Trophoblast cell (in vitro differentiated cells and primary cell): ENCODE results near the gene TNS1.
"Not testable (repeated sequence)": the region's sequence is repeated elsewhere in the genome, so short reads cannot be mapped to it uniquely, and the experiment has no call there.

ENCODE experiments used
- DNase-seq, 2 donors: peaks; one replicate each; pipeline ENCODE4 v3.0.0-alpha.2; 2016
- H2AFZ ChIP-seq: 2 replicates; pipeline ENCODE4 v1.6.1; 2013; ENCODE audit warnings: low read length, moderate library complexity, mild to moderate bottlenecking; ENCODE audit not compliant: insufficient read depth, poor library complexity
- H2AK5ac ChIP-seq: 2 replicates; pipeline ENCODE4 v1.6.1; 2013; ENCODE audit warnings: mild to moderate bottlenecking, low read length
- H2BK120ac ChIP-seq: 2 replicates; pipeline ENCODE4 v1.6.1; 2013; ENCODE audit warnings: low read length, mild to moderate bottlenecking, moderate library complexity; ENCODE audit not compliant: insufficient read depth, poor library complexity
- H2BK12ac ChIP-seq: 2 replicates; pipeline ENCODE4 v1.6.1; 2013; ENCODE audit warnings: mild to moderate bottlenecking, low read length, moderate library complexity
- H2BK5ac ChIP-seq: 2 replicates; pipeline ENCODE4 v1.6.1; 2013; ENCODE audit warnings: low read length, low read depth, moderate library complexity, mild to moderate bottlenecking; ENCODE audit not compliant: poor library complexity
- H3K14ac ChIP-seq: 2 replicates; pipeline ENCODE4 v1.6.1; 2013; ENCODE audit warnings: mild to moderate bottlenecking, low read length
- H3K18ac ChIP-seq: 2 replicates; pipeline ENCODE4 v1.6.1; 2013; ENCODE audit warnings: mild to moderate bottlenecking, low read length
- H3K23ac ChIP-seq: 2 replicates; pipeline ENCODE4 v1.6.1; 2013; ENCODE audit warnings: low read length
- H3K27ac ChIP-seq: 2 replicates; pipeline ENCODE4 v1.5.1; 2013; ENCODE audit warnings: low read depth, mild to moderate bottlenecking, inconsistent platforms, low read length, moderate library complexity
- H3K27me3 ChIP-seq: 2 replicates; pipeline ENCODE4 v1.6.1; 2013; ENCODE audit warnings: inconsistent platforms, mild to moderate bottlenecking, low read length, moderate library complexity; ENCODE audit not compliant: insufficient read depth
- H3K36me3 ChIP-seq, 2 experiments: 1 replicate in 1 of 2; 2 replicates in 1 of 2; pipeline ENCODE4 v1.6.1; 2013; ENCODE audit warnings: low read length in 2 of 2, mild to moderate bottlenecking in 2 of 2, moderate library complexity in 1 of 2; ENCODE audit not compliant: insufficient read depth in 2 of 2, control insufficient read depth in 1 of 2
- H3K4ac ChIP-seq: 2 replicates; pipeline ENCODE4 v1.6.1; 2013; ENCODE audit warnings: low read depth, mild to moderate bottlenecking, low read length, moderate library complexity
- H3K4me1 ChIP-seq, 2 experiments: 1 replicate in 1 of 2; 2 replicates in 1 of 2; pipeline ENCODE4 v1.6.1; 2013; ENCODE audit warnings: low read length in 2 of 2, mild to moderate bottlenecking in 2 of 2, moderate library complexity in 1 of 2; ENCODE audit not compliant: insufficient read depth in 2 of 2, control insufficient read depth in 1 of 2
- H3K4me2 ChIP-seq: 2 replicates; pipeline ENCODE4 v1.6.1; 2013; ENCODE audit warnings: inconsistent platforms, mild to moderate bottlenecking, low read length, moderate library complexity
- H3K4me3 ChIP-seq: 2 replicates; pipeline ENCODE4 v1.5.1; 2013; ENCODE audit warnings: mild to moderate bottlenecking, low read depth, low read length, inconsistent platforms
- H3K79me1 ChIP-seq: one replicate; pipeline ENCODE4 v1.6.1; 2013; ENCODE audit warnings: low read length
- H3K79me2 ChIP-seq: 2 replicates; pipeline ENCODE4 v1.6.1; 2013; ENCODE audit warnings: low read length, mild to moderate bottlenecking; ENCODE audit not compliant: control insufficient read depth, insufficient read depth, poor library complexity
- H3K9ac ChIP-seq: 2 replicates; pipeline ENCODE4 v1.6.1; 2013; ENCODE audit warnings: mild to moderate bottlenecking, low read length
- H3K9me3 ChIP-seq: 2 replicates; pipeline ENCODE4 v1.6.1; 2013; ENCODE audit warnings: low read depth, mild to moderate bottlenecking, control low read depth, inconsistent platforms, low read length; ENCODE audit not compliant: insufficient read depth
- H4K12ac ChIP-seq: 2 replicates; pipeline ENCODE4 v1.6.1; 2013; ENCODE audit warnings: low read depth, mild to moderate bottlenecking, low read length, moderate library complexity
- H4K8ac ChIP-seq: 2 replicates; pipeline ENCODE4 v1.6.1; 2013; ENCODE audit warnings: low read depth, mild to moderate bottlenecking, low read length, moderate library complexity
- H4K91ac ChIP-seq: one replicate; pipeline ENCODE4 v1.6.1; 2013; ENCODE audit warnings: low read depth, mild to moderate bottlenecking, low read length, moderate library complexity
- WGBS: extraction: QIAGEN DNeasy Blood & Tissue Kit; methylation state at CpG from one replicate; pipeline ENCODE4 v1.1.7; 2013; ENCODE audit warnings: missing lambda C conversion rate; ENCODE audit not compliant: insufficient read length, insufficient coverage; ENCODE audit errors: extremely low coverage; 5-methylcytosine and 5-hydroxymethylcytosine counted together

The TNS1 gene

GRCh38 chr2:217788669-217789002, 214.2 kb downstream of the TNS1 start:
- Histone ChIP-seq H3K36me3 (no peaks in the 10 kb centered on the region), H3K4me1 (peaks cover 0 to 3% of the 10 kb centered on the region in 2 experiments), H4K91ac (no peak overlapping the region), H3K4me3 (no peak overlapping the region), H3K27ac (no peak overlapping the region), H4K8ac (no peak overlapping the region), H3K79me1 (no peaks in the 10 kb centered on the region), H4K12ac (no peak overlapping the region), H2AFZ (no peak overlapping the region), H2BK12ac (no peak overlapping the region), H3K4ac (no peak overlapping the region), H3K18ac (no peak overlapping the region), H2BK120ac (no peak overlapping the region), H3K27me3 (no peaks in the 10 kb centered on the region), H3K14ac (no peak overlapping the region), H2AK5ac (no peak overlapping the region), H2BK5ac (no peak overlapping the region), H3K9ac (no peak overlapping the region), H3K23ac (no peak overlapping the region), H3K4me2 (no peak overlapping the region), H3K79me2 (no peaks in the 10 kb centered on the region), H3K9me3 (peaks cover 9% of the 10 kb centered on the region)
- DNase-seq = no peak
- WGBS = no CpG with 5 or more reads among the region's 7 CpGs

- no peak overlapping the region for H3K27ac ChIP-seq
- H3K23ac ChIP-seq = no peak overlapping the region
- no peak overlapping the region for H4K8ac ChIP-seq
- no peak overlapping the region for H3K14ac ChIP-seq
- no peak overlapping the region for H2AK5ac ChIP-seq
- H3K9ac ChIP-seq = no peak overlapping the region
- H4K12ac ChIP-seq = no peak overlapping the region
- H2AFZ ChIP-seq = no peak overlapping the region
- H2BK5ac ChIP-seq = no peak overlapping the region
- H2BK12ac ChIP-seq = no peak overlapping the region
- WGBS = no CpG with 5 or more reads among the region's 37 CpGs
- no peak for DNase-seq
- H3K18ac ChIP-seq = no peak overlapping the region
- no peak overlapping the region for H2BK120ac ChIP-seq
- H3K4ac ChIP-seq = no peak overlapping the region
- no peaks in the 10 kb centered on the region for H3K4me1 ChIP-seq
- peaks cover 9% of the 10 kb centered on the region for H3K9me3 ChIP-seq
- no peaks in the 10 kb centered on the region for H3K79me2 ChIP-seq
- H4K91ac ChIP-seq = no peak overlapping the region
- H3K27me3 ChIP-seq = no peaks in the 10 kb centered on the region
- H3K36me3 ChIP-seq = no peaks in the 10 kb centered on the region
- H3K4me3 ChIP-seq = no peak overlapping the region
- H3K79me1 ChIP-seq = no peaks in the 10 kb centered on the region
- no peak overlapping the region for H3K4me2 ChIP-seq
Measured at GRCh38 chr2:217787160-217787877, 215.5 kb downstream of the TNS1 start.

- H2AFZ ChIP-seq, H2BK120ac ChIP-seq, H3K9ac ChIP-seq, H3K27me3 ChIP-seq, H2BK5ac ChIP-seq, H3K4me2 ChIP-seq, H3K18ac ChIP-seq, H4K91ac ChIP-seq, H3K27ac ChIP-seq, H3K79me1 ChIP-seq, H3K9me3 ChIP-seq, H3K14ac ChIP-seq, H3K36me3 ChIP-seq, H4K8ac ChIP-seq, H3K4me3 ChIP-seq, H3K4me1 ChIP-seq, H2AK5ac ChIP-seq, DNase-seq, H2BK12ac ChIP-seq, H3K79me2 ChIP-seq, H4K12ac ChIP-seq, H3K23ac ChIP-seq, H3K4ac ChIP-seq: not testable (repeated sequence)
- no CpG with 5 or more reads among the region's 5 CpGs for WGBS
Measured at GRCh38 chr2:217786560-217786959, 216.2 kb downstream of the TNS1 start.

GRCh38 chr2:217785544-217786045, 217.2 kb downstream of the TNS1 start:
- H3K4me2 ChIP-seq = no peak overlapping the region
- WGBS = no CpG with 5 or more reads among the region's 10 CpGs
- DNase-seq = peak; percentile 55 to 81

More at GRCh38 chr2:217785544-217786045, 217.2 kb downstream of the TNS1 start:
- H4K91ac ChIP-seq = no peak overlapping the region
- H3K14ac ChIP-seq = no peak overlapping the region
- H3K4ac ChIP-seq = no peak overlapping the region
- no peak overlapping the region for H3K18ac ChIP-seq
- no peaks in the 10 kb centered on the region for H3K4me1 ChIP-seq
- peaks cover 9% of the 10 kb centered on the region for H3K9me3 ChIP-seq
- no peak overlapping the region for H3K4me3 ChIP-seq
- H3K23ac ChIP-seq = no peak overlapping the region
- H3K36me3 ChIP-seq = no peaks in the 10 kb centered on the region
- H3K27ac ChIP-seq = no peak overlapping the region
- H2BK12ac ChIP-seq = no peak overlapping the region
- H2BK5ac ChIP-seq = no peak overlapping the region
- no peak overlapping the region for H2BK120ac ChIP-seq
- H3K79me1 ChIP-seq = no peaks in the 10 kb centered on the region
- H3K27me3 ChIP-seq = no peaks in the 10 kb centered on the region
- H4K12ac ChIP-seq = no peak overlapping the region
- peak overlapping the region; percentile 14 for H4K8ac ChIP-seq
- no peaks in the 10 kb centered on the region for H3K79me2 ChIP-seq
- no peak overlapping the region for H2AK5ac ChIP-seq
- no peak overlapping the region for H2AFZ ChIP-seq
- no peak overlapping the region for H3K9ac ChIP-seq
